HFF-Myc (cell line): ENCODE measurements around the gene BRMS1.

Experiments used
- DNase-seq: peaks from one replicate; pipeline ENCODE4 v3.0.0-alpha.2; 2011; ENCODE audit warnings: low read depth; ENCODE audit errors: extremely low read depth
- H3K4me3 ChIP-seq: replicated peaks from 2 replicates; pipeline ENCODE4 v1.5.1; 2011; ENCODE audit warnings: low read depth, mild to moderate bottlenecking, control low read depth, low read length
- CTCF ChIP-seq: IDR thresholded peaks from 2 replicates; pipeline ENCODE4 v1.5.1; 2012; ENCODE audit warnings: mild to moderate bottlenecking, low read depth, low read length, control low read depth; ENCODE audit errors: missing control alignments

BRMS1 gene

GRCh38 chr11:66287889-66288670 is 56.8 kb downstream of the BRMS1 start:
- H3K4me3 ChIP-seq = peak overlapping the region; percentile 84
- DNase-seq = no peak
- TF ChIP-seq CTCF = no peak
